ENCODE results near the gene USP3. TPM values are rescaled to one million over a fixed set of nuclear protein-coding genes. Genes with fewer than 3 reads are reported as not detected.
A peak's percentile ranks its signal among the peaks of the same experiment; 100 is the strongest.

The USP3 gene
- total and polyA plus RNA-seq, 2 of the 13 experiments (the other 11 are each of a cell fraction or from before 2014, with no cell fraction given) = 14.3 to 61.2 TPM

- peak; percentile 70 for FAIRE-seq
- peak; percentile 71 for DNase-seq (ENCODE audit: low spot score)
- no peaks in the 10 kb centered on the region for H3K36me3 ChIP-seq (replicated peaks in 1 of 2; ENCODE audit: control insufficient read depth in 1 of 2, insufficient read depth in 2 of 2, low read length in 2 of 2)
- WGBS (ENCODE audit: low lambda C conversion rate) = 0% methylated on average over 2 of the region's 2 CpGs
- no peaks in the 10 kb centered on the region for H4K20me1 ChIP-seq (ENCODE audit: insufficient read depth, low read length)
- peaks cover 96% of the 10 kb centered on the region for H3K4me1 ChIP-seq (ENCODE audit: insufficient read depth, low read length)
- no TSS peak for BruUV-seq (replicated peaks)
- peak overlapping the region in 1 of 3 experiments; percentile 46; a peak in 2 of 6 replicates for H3K4me3 ChIP-seq (replicated peaks in 1 of 3; ENCODE audit: insufficient read depth in 1 of 3, low read depth in 2 of 3, low read length in 3 of 3)
- H3K27me3 ChIP-seq (ENCODE audit: control insufficient read depth in 1 of 2, insufficient read depth in 2 of 2, low read length in 2 of 2) = no peaks in the 10 kb centered on the region
- no peaks in the 10 kb centered on the region for H3K9me3 ChIP-seq (ENCODE audit: low read length)
- CTCF ChIA-PET (ENCODE audit: low intra/inter-chr PET ratio, low total read pairs) = no interaction called here
- peak overlapping the region; percentile 76 for H3K27ac ChIP-seq (ENCODE audit: extremely low read length, insufficient read depth, low read length)
- POLR2A ChIA-PET = interaction anchor here (0.8 to 5.7 kb wide), 5 partner anchors 8 to 30 kb away, joined by 3 to 52 read pairs (median 3); partner anchors contain the start of gene USP3
- H3K79me2 ChIP-seq (ENCODE audit: insufficient read depth, low read length) = no peaks in the 10 kb centered on the region
- peak; percentile 90 for ATAC-seq
- in situ Hi-C loops (cut with HindIII; ENCODE audit: extremely low pct_ligation_motif_present, low pct_unique_long_range_greater_than_20kb) (no loop called here), intact Hi-C loops (cut with micrococcal nuclease; ENCODE audit: unreplicated experiment) (no loop called here)
- peak overlapping the region; percentile 53 for H3K9ac ChIP-seq (ENCODE audit: insufficient read depth, low read depth, low read length)
- peak overlapping the region; percentile 76 for H2AFZ ChIP-seq (ENCODE audit: low read length)
- peak overlapping the region; percentile 75 for H3K4me2 ChIP-seq (ENCODE audit: low read depth, low read length)
- peak; percentile 98 for TF ChIP-seq SP5 (CRISPR knock-in tag; IDR thresholded peaks at IDR 0.05; ENCODE audit: borderline replicate concordance, low read depth)
- TF ChIP-seq ZNF772 (CRISPR knock-in tag; IDR thresholded peaks at IDR 0.05) = no peak
- TF ChIP-seq HOXA3 (CRISPR knock-in tag; IDR thresholded peaks at IDR 0.05) = peak; percentile 66
- TF ChIP-seq, protein P1, sequence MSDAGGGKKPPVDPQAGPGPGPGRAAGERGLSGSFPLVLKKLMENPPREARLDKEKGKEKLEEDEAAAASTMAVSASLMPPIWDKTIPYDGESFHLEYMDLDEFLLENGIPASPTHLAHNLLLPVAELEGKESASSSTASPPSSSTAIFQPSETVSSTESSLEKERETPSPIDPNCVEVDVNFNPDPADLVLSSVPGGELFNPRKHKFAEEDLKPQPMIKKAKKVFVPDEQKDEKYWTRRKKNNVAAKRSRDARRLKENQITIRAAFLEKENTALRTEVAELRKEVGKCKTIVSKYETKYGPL (CRISPR knock-in tag; IDR thresholded peaks at IDR 0.05) = no peak
- 0 out of 2 replicates have a peak, but pooled peaks have one; percentile 15 for TF ChIP-seq ZNF292 (CRISPR knock-in tag; IDR thresholded peaks at IDR 0.05; ENCODE audit: borderline replicate concordance, low read depth)
- TF ChIP-seq, protein P2, sequence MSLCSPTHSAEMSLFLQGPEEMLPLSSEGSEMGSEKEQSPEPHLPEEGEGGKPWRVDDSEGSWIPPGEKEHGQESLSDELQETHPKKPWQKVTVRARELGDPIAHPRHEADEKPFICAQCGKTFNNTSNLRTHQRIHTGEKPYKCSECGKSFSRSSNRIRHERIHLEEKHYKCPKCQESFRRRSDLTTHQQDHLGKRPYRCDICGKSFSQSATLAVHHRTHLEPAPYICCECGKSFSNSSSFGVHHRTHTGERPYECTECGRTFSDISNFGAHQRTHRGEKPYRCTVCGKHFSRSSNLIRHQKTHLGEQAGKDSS (CRISPR knock-in tag; IDR thresholded peaks at IDR 0.05; ENCODE audit: borderline replicate concordance, low read depth) = no peak
- TF ChIP-seq, protein P3, sequence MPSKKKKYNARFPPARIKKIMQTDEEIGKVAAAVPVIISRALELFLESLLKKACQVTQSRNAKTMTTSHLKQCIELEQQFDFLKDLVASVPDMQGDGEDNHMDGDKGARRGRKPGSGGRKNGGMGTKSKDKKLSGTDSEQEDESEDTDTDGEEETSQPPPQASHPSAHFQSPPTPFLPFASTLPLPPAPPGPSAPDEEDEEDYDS (CRISPR knock-in tag; IDR thresholded peaks at IDR 0.05) = 0 out of 2 replicates have a peak, but pooled peaks have one; percentile 36
- no peak for TF ChIP-seq U2AF2 (IDR thresholded peaks at IDR 0.05; ENCODE audit: low read depth, low read length)
- TF ChIP-seq MIXL1 (CRISPR knock-in tag; IDR thresholded peaks at IDR 0.05) = peak; percentile 54; the same call in 1 of the 2 replicates
- TF ChIP-seq PHF21A (CRISPR knock-in tag; IDR thresholded peaks at IDR 0.05) = peak; percentile 61; the same call in 1 of the 2 replicates
- no peak for TF ChIP-seq FOXC1 (CRISPR knock-in tag; IDR thresholded peaks at IDR 0.05; ENCODE audit: borderline replicate concordance)
- no peak for TF ChIP-seq NRL (CRISPR knock-in tag; IDR thresholded peaks at IDR 0.05; ENCODE audit: borderline replicate concordance)
- TF ChIP-seq POLR2AphosphoS5 (IDR thresholded peaks at IDR 0.05; ENCODE audit: low read depth, low read length) = peak; percentile 69; the same call in 1 of the 2 replicates
- TF ChIP-seq TBX2 (CRISPR knock-in tag; IDR thresholded peaks at IDR 0.05; ENCODE audit: borderline replicate concordance) = 0 out of 2 replicates have a peak, but pooled peaks have one; percentile 33
- TF ChIP-seq NCOA2 (CRISPR knock-in tag; IDR thresholded peaks at IDR 0.05) = peak; percentile 66; the same call in 1 of the 2 replicates
- peak; percentile 51 for TF ChIP-seq ZMYM4 (CRISPR knock-in tag; IDR thresholded peaks at IDR 0.05)
- TF ChIP-seq ZFY (CRISPR knock-in tag; IDR thresholded peaks at IDR 0.05) = peak; percentile 57
- TF ChIP-seq MED8 (CRISPR knock-in tag; IDR thresholded peaks at IDR 0.05; ENCODE audit: insufficient replicate concordance) = peak; percentile 31
- no peak; the same call in none of the 2 replicates for TF ChIP-seq ISL2 (CRISPR knock-in tag; IDR thresholded peaks at IDR 0.05)
- TF ChIP-seq RELA (CRISPR knock-in tag; IDR thresholded peaks at IDR 0.05) = 0 out of 2 replicates have a peak, but pooled peaks have one; percentile 33
- no peak for TF ChIP-seq ZNF33B (CRISPR knock-in tag; IDR thresholded peaks at IDR 0.05)
These were observed 24.0 kb upstream of the USP3 start for GRCh38 chr15:63480441-63480821.

Measured in HepG2 (cell line).